HEK293T (cell line): ENCODE measurements around the gene SATB2.
A peak's percentile ranks its signal among the peaks of the same experiment; 100 is the strongest.

Experiments used
- CTCF ChIA-PET: fragments of 350-600 bp; formaldehyde crosslinking; extraction: SDS; loops from one replicate; lab custom pipeline; 2021; ENCODE audit warnings: antibody characterized with exemption, inconsistent platforms; lab: Yijun Ruan, JAX
- POLR2A ChIA-PET: fragments of 350-600 bp; formaldehyde crosslinking; extraction: SDS; loops from one replicate; lab custom pipeline; 2020; ENCODE audit warnings: antibody characterized with exemption, inconsistent platforms; lab: Yijun Ruan, JAX
- DNase-seq: peaks from one replicate; pipeline ENCODE4 v3.0.0; 2012; ENCODE audit warnings: mixed read lengths; ENCODE audit errors: extremely low spot score
- ARNT ChIP-seq: fragments of 450-650 bp; IDR thresholded peaks from 2 replicates; pipeline ENCODE4 v1.6.1; 2017; ENCODE audit warnings: mild to moderate bottlenecking
- BHLHE40 ChIP-seq: fragments of 450-650 bp; IDR thresholded peaks from 2 replicates; pipeline ENCODE4 v1.6.1; 2016; ENCODE audit warnings: mild to moderate bottlenecking, moderate library complexity, borderline replicate concordance
- CTBP1 ChIP-seq: fragments of 450-650 bp; IDR thresholded peaks from 2 replicates; pipeline ENCODE4 v1.6.1; 2016; ENCODE audit warnings: borderline replicate concordance
- ELF4 ChIP-seq: fragments of 450-650 bp; IDR thresholded peaks from 2 replicates; pipeline ENCODE4 v1.6.1; 2017; ENCODE audit warnings: antibody characterized with exemption
- FOXA1 ChIP-seq: fragments of 450-650 bp; IDR thresholded peaks from 2 replicates; pipeline ENCODE4 v1.6.1; 2016; ENCODE audit warnings: mild to moderate bottlenecking
- FOXK2 ChIP-seq: fragments of 450-650 bp; IDR thresholded peaks from 2 replicates; pipeline ENCODE4 v1.6.1; 2016; ENCODE audit warnings: mild to moderate bottlenecking
- FOXM1 ChIP-seq: fragments of 450-650 bp; IDR thresholded peaks from 2 replicates; pipeline ENCODE4 v1.6.1; 2017; ENCODE audit warnings: mild to moderate bottlenecking, borderline replicate concordance
- HDGF ChIP-seq: fragments of 450-650 bp; IDR thresholded peaks from 2 replicates; pipeline ENCODE4 v1.6.1; 2017; ENCODE audit warnings: antibody characterized with exemption, borderline replicate concordance
- L3MBTL2 ChIP-seq: fragments of 450-650 bp; conservative IDR thresholded peaks from 2 replicates; pipeline ENCODE4 v1.6.1; 2016; ENCODE audit warnings: mild to moderate bottlenecking
- LEF1 ChIP-seq: fragments of 450-650 bp; IDR thresholded peaks from 2 replicates; pipeline ENCODE4 v1.6.1; 2017; ENCODE audit warnings: mild to moderate bottlenecking, borderline replicate concordance
- NFRKB ChIP-seq: fragments of 450-650 bp; IDR thresholded peaks from 2 replicates; pipeline ENCODE4 v1.6.1; 2016; ENCODE audit warnings: mild to moderate bottlenecking, moderate library complexity
- PKNOX1 ChIP-seq: fragments of 450-650 bp; IDR thresholded peaks from 2 replicates; pipeline ENCODE4 v1.6.1; 2016
- SP1 ChIP-seq: fragments of 450-650 bp; IDR thresholded peaks from 2 replicates; pipeline ENCODE4 v1.6.1; 2017
- SUZ12 ChIP-seq: fragments of 450-650 bp; IDR thresholded peaks from 2 replicates; pipeline ENCODE4 v1.6.1; 2016; ENCODE audit warnings: mild to moderate bottlenecking
- TARDBP ChIP-seq: fragments of 450-650 bp; IDR thresholded peaks from 2 replicates; pipeline ENCODE4 v1.6.1; 2016
- ZNF384 ChIP-seq: fragments of 450-650 bp; IDR thresholded peaks from 2 replicates; pipeline ENCODE4 v1.6.1; 2016

SATB2 gene

DNA sequence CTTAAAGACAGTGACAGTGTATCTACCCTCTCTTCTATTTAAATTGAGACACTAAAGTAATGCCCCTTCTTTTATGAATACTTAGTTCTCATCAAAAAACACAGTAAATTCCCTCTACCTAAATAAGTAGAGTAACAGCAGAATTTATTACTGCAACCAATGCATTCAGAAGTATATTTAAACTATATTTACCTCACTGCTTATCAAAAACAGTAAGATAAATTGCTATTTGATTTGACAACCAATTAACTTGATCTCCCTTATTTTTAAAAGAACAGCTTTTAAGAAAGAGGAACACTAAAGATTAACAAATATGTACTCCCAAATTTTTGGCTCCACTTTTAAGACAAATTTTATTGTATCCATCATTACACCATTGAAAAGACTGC lies 4.8 kb downstream of the SATB2 start:
- ChIA-PET POLR2A (no interaction called here), CTCF (no interaction called here)
- DNase-seq = no peak
- TF ChIP-seq SP1 (no peak), CTBP1 (peak; percentile 77; the same call in 1 of the 2 replicates), ELF4 (no peak), TARDBP (no peak), ZNF384 (no peak), FOXA1 (no peak), L3MBTL2 (no peak)

- DNase-seq = no peak
- TF ChIP-seq SUZ12 (no peak), ZNF384 (peak; percentile 95), ARNT (0 out of 2 replicates have a peak, but pooled peaks have one; percentile 15), PKNOX1 (peak; percentile 95), CTBP1 (peak; percentile 89)
- POLR2A ChIA-PET = no interaction called here
- CTCF ChIA-PET = no interaction called here
These were observed 5.3 kb downstream of the SATB2 start for GRCh38 chr2:199452260-199452990.

GRCh38 chr2:199449956-199450355 lies 7.8 kb downstream of the SATB2 start:
- no peak for DNase-seq
- TF ChIP-seq PKNOX1 = no peak
- ChIA-PET POLR2A (no interaction called here), CTCF (no interaction called here)

DNA sequence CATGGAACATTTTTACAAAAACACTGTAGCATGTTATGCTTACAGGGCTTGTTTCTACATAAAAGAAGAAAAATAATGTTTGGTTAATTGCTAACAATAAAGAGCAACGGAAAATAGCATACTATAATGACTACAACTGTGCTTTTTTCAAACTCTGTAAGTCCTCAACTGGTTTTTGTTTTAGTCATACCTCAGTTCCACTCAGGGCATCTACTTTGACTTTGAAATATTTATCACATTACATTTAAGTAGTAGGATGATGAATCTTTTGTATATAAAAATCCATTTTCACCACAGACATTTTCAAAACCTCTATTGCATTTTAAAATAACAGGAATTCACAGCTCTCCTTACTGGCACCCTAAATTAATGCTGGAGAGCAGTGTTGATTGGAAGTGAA lies 8.3 kb downstream of the SATB2 start:
- POLR2A ChIA-PET = no interaction called here
- TF ChIP-seq FOXA1 = no peak
- TF ChIP-seq L3MBTL2 = no peak
- TF ChIP-seq SUZ12 = no peak
- no peak for TF ChIP-seq TARDBP
- TF ChIP-seq ELF4 = no peak
- TF ChIP-seq FOXM1 = no peak
- no peak for TF ChIP-seq BHLHE40
- no peak for TF ChIP-seq NFRKB
- TF ChIP-seq ARNT = no peak
- no peak for TF ChIP-seq CTBP1
- TF ChIP-seq PKNOX1 = no peak
- no peak for TF ChIP-seq FOXK2
- CTCF ChIA-PET = no interaction called here
- DNase-seq = no peak

- CTCF ChIA-PET = interaction anchor here (1.0 kb wide), 1 partner anchor 11 kb away, joined by 3 read pairs; no protein-coding TSS in a partner anchor
These were observed 10.7 kb downstream of the SATB2 start for GRCh38 chr2:199446996-199447576.

DNA sequence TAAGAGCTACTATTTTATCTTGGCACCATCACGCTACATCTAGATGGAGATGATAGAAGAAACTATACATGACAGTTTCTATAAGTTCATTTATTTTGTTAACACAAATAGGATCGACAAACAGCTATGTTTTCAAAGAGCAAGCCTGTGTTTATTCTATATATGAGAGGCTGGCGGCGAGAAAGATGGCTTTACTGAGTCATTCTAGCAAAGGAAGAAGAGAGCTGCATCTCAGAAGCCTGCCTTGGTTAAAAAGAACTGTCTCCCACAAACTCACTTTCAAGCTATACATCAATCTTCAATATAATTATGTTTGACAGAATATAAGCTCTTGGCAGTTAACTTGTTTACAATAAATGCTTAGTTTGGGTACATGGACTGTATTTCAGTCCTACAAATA lies 13.0 kb downstream of the SATB2 start:
- ChIA-PET CTCF (interaction anchor here (1.0 kb wide), 1 partner anchor 11 kb away, joined by 3 read pairs; no protein-coding TSS in a partner anchor), POLR2A (no interaction called here)
- DNase-seq = no peak
- TF ChIP-seq PKNOX1 = peak; percentile 48
- TF ChIP-seq HDGF = no peak

More at GRCh38 chr2:199446996-199447576, 10.7 kb downstream of the SATB2 start:
- TF ChIP-seq ZNF384 = no peak
- no peak for TF ChIP-seq ELF4
- no peak for TF ChIP-seq BHLHE40
- no peak for TF ChIP-seq LEF1
- TF ChIP-seq SUZ12 = no peak
- TF ChIP-seq FOXA1 = no peak
- no peak for TF ChIP-seq FOXK2
- DNase-seq = no peak
- POLR2A ChIA-PET = no interaction called here
